ENCODE data around the gene PDCD1. TPM values are rescaled to one million over a fixed set of nuclear protein-coding genes. Genes with fewer than 3 reads are reported as not detected.

The PDCD1 gene
- total and polyA plus RNA-seq, 2 of the 8 experiments (the other 6 are each of a cell fraction or from before 2014, with no cell fraction given): 0.48 to 1.1 TPM

DNA sequence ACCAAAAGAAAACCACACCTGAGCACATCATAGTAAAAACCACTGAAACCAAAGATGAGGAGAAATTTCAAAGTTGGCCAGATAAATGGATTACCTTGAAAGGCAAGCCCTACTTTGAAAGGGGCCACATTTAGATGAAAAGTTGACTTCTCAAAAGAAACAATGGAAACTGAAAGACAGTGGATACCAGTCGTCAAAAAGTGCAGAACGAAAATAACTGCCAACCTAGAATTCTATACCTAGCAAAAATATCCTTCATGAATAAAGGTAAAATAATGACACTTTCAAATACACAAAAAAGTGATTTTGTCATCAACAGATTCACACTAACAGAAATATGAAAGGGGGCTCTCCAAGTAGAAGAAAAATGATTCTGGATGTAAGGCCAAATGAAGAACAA lies 31.3 kb downstream of the PDCD1 start (continued):
- TF ChIP-seq, protein P1, sequence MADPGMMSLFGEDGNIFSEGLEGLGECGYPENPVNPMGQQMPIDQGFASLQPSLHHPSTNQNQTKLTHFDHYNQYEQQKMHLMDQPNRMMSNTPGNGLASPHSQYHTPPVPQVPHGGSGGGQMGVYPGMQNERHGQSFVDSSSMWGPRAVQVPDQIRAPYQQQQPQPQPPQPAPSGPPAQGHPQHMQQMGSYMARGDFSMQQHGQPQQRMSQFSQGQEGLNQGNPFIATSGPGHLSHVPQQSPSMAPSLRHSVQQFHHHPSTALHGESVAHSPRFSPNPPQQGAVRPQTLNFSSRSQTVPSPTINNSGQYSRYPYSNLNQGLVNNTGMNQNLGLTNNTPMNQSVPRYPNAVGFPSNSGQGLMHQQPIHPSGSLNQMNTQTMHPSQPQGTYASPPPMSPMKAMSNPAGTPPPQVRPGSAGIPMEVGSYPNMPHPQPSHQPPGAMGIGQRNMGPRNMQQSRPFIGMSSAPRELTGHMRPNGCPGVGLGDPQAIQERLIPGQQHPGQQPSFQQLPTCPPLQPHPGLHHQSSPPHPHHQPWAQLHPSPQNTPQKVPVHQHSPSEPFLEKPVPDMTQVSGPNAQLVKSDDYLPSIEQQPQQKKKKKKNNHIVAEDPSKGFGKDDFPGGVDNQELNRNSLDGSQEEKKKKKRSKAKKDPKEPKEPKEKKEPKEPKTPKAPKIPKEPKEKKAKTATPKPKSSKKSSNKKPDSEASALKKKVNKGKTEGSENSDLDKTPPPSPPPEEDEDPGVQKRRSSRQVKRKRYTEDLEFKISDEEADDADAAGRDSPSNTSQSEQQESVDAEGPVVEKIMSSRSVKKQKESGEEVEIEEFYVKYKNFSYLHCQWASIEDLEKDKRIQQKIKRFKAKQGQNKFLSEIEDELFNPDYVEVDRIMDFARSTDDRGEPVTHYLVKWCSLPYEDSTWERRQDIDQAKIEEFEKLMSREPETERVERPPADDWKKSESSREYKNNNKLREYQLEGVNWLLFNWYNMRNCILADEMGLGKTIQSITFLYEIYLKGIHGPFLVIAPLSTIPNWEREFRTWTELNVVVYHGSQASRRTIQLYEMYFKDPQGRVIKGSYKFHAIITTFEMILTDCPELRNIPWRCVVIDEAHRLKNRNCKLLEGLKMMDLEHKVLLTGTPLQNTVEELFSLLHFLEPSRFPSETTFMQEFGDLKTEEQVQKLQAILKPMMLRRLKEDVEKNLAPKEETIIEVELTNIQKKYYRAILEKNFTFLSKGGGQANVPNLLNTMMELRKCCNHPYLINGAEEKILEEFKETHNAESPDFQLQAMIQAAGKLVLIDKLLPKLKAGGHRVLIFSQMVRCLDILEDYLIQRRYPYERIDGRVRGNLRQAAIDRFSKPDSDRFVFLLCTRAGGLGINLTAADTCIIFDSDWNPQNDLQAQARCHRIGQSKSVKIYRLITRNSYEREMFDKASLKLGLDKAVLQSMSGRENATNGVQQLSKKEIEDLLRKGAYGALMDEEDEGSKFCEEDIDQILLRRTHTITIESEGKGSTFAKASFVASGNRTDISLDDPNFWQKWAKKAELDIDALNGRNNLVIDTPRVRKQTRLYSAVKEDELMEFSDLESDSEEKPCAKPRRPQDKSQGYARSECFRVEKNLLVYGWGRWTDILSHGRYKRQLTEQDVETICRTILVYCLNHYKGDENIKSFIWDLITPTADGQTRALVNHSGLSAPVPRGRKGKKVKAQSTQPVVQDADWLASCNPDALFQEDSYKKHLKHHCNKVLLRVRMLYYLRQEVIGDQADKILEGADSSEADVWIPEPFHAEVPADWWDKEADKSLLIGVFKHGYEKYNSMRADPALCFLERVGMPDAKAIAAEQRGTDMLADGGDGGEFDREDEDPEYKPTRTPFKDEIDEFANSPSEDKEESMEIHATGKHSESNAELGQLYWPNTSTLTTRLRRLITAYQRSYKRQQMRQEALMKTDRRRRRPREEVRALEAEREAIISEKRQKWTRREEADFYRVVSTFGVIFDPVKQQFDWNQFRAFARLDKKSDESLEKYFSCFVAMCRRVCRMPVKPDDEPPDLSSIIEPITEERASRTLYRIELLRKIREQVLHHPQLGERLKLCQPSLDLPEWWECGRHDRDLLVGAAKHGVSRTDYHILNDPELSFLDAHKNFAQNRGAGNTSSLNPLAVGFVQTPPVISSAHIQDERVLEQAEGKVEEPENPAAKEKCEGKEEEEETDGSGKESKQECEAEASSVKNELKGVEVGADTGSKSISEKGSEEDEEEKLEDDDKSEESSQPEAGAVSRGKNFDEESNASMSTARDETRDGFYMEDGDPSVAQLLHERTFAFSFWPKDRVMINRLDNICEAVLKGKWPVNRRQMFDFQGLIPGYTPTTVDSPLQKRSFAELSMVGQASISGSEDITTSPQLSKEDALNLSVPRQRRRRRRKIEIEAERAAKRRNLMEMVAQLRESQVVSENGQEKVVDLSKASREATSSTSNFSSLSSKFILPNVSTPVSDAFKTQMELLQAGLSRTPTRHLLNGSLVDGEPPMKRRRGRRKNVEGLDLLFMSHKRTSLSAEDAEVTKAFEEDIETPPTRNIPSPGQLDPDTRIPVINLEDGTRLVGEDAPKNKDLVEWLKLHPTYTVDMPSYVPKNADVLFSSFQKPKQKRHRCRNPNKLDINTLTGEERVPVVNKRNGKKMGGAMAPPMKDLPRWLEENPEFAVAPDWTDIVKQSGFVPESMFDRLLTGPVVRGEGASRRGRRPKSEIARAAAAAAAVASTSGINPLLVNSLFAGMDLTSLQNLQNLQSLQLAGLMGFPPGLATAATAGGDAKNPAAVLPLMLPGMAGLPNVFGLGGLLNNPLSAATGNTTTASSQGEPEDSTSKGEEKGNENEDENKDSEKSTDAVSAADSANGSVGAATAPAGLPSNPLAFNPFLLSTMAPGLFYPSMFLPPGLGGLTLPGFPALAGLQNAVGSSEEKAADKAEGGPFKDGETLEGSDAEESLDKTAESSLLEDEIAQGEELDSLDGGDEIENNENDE (IDR thresholded peaks at IDR 0.05; ENCODE audit: insufficient replicate concordance, low read length): no peak
- no peak for TF ChIP-seq SP1 (IDR thresholded peaks at IDR 0.05; ENCODE audit: low read depth, low read length)
- TF ChIP-seq, protein P2, sequence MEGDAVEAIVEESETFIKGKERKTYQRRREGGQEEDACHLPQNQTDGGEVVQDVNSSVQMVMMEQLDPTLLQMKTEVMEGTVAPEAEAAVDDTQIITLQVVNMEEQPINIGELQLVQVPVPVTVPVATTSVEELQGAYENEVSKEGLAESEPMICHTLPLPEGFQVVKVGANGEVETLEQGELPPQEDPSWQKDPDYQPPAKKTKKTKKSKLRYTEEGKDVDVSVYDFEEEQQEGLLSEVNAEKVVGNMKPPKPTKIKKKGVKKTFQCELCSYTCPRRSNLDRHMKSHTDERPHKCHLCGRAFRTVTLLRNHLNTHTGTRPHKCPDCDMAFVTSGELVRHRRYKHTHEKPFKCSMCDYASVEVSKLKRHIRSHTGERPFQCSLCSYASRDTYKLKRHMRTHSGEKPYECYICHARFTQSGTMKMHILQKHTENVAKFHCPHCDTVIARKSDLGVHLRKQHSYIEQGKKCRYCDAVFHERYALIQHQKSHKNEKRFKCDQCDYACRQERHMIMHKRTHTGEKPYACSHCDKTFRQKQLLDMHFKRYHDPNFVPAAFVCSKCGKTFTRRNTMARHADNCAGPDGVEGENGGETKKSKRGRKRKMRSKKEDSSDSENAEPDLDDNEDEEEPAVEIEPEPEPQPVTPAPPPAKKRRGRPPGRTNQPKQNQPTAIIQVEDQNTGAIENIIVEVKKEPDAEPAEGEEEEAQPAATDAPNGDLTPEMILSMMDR (IDR thresholded peaks at IDR 0.05; ENCODE audit: control extremely low read depth in 1 of 3, insufficient read depth in 1 of 3, low read depth in 1 of 3, low read length in 3 of 3): no peak
- TF ChIP-seq RNF2 (IDR thresholded peaks at IDR 0.05; ENCODE audit: borderline replicate concordance, low read depth, low read length, missing control alignments, poor library complexity, severe bottlenecking): no peak

Measured in H1 (cell line).